HG03025 (cell line): ENCODE measurements around the gene ANKDD1B.

Experiments used
- ATAC-seq: cut with Tn5 transposase; IDR thresholded peaks from one replicate; pipeline ENCODE4 v1.9.1; 2021; ENCODE audit warnings: mild to moderate bottlenecking, moderate library complexity; ENCODE audit not compliant: unreplicated experiment, low FRiP score

Gene ANKDD1B

GRCh38 chr5:75614176-75614575, 2.9 kb downstream of the ANKDD1B start:
- no peak for ATAC-seq

GRCh38 chr5:75616371-75616881, 5.2 kb downstream of the ANKDD1B start:
- ATAC-seq: no peak

- no peak for ATAC-seq
Measured at GRCh38 chr5:75616971-75617621, 5.8 kb downstream of the ANKDD1B start.

- ATAC-seq: no peak
Measured at GRCh38 chr5:75617736-75618352, 6.6 kb downstream of the ANKDD1B start.

GRCh38 chr5:75620184-75620959, 9.1 kb downstream of the ANKDD1B start:
- ATAC-seq: no peak

- ATAC-seq: no peak
Measured at GRCh38 chr5:75622564-75622963, 11.3 kb downstream of the ANKDD1B start.

GRCh38 chr5:75623846-75624245, 12.6 kb downstream of the ANKDD1B start:
- ATAC-seq: no peak

- no peak for ATAC-seq
Measured at GRCh38 chr5:75626959-75627358, 15.7 kb downstream of the ANKDD1B start.

GRCh38 chr5:75627801-75628200, 16.5 kb downstream of the ANKDD1B start:
- no peak for ATAC-seq

GRCh38 chr5:75630875-75631274, 19.6 kb downstream of the ANKDD1B start:
- ATAC-seq: no peak

- ATAC-seq: no peak
Measured at GRCh38 chr5:75632321-75632720, 21.1 kb downstream of the ANKDD1B start.

- ATAC-seq: no peak
Measured at GRCh38 chr5:75637949-75638348, 26.7 kb downstream of the ANKDD1B start.

- ATAC-seq: no peak
Measured at GRCh38 chr5:75639535-75640311, 28.5 kb downstream of the ANKDD1B start.

- no peak for ATAC-seq
Measured at GRCh38 chr5:75640395-75640794, 29.1 kb downstream of the ANKDD1B start.

- ATAC-seq: no peak
Measured at GRCh38 chr5:75640826-75641225, 29.6 kb downstream of the ANKDD1B start.

GRCh38 chr5:75648712-75649111, 37.5 kb downstream of the ANKDD1B start:
- ATAC-seq: no peak

GRCh38 chr5:75651575-75652238, 40.5 kb downstream of the ANKDD1B start:
- no peak for ATAC-seq

GRCh38 chr5:75653521-75653920, 42.3 kb downstream of the ANKDD1B start:
- ATAC-seq: no peak

- no peak for ATAC-seq
Measured at GRCh38 chr5:75654693-75655295, 43.5 kb downstream of the ANKDD1B start.
